HEK293 (cell line): ENCODE data around the gene ADRA2C.

Source experiments
- CTCF ChIA-PET: fragments of 350-600 bp; formaldehyde crosslinking; extraction: SDS; loops from one replicate; lab custom pipeline; 2021; ENCODE audit warnings: antibody characterized with exemption; lab: Yijun Ruan, JAX
- POLR2A ChIA-PET: fragments of 300-600 bp; formaldehyde crosslinking; extraction: SDS; loops from one replicate; lab custom pipeline; 2020; ENCODE audit warnings: antibody characterized with exemption, inconsistent platforms; lab: Yijun Ruan, JAX
- H3K27ac ChIP-seq: fragments of 200-500 bp; sonication (Bioruptor generic); 2 replicates; pipeline ENCODE4 v1.5.1; 2014; ENCODE audit warnings: low read depth, low read length, control low read depth, inconsistent platforms; ENCODE audit errors: extremely low read depth
- H3K36me3 ChIP-seq, 2 experiments: fragments of 200-500 bp in 1 of 2; sonication (Bioruptor generic) in 1 of 2; 1 replicate in 1 of 2; 2 replicates in 1 of 2; pipeline ENCODE4 v1.5.1; 2014 to 2017; ENCODE audit warnings: inconsistent platforms in 2 of 2, low read length in 2 of 2; ENCODE audit not compliant: control insufficient read depth in 2 of 2, insufficient read depth in 1 of 2
- H3K4me1 ChIP-seq: fragments of 200-500 bp; sonication (Bioruptor generic); 2 replicates; pipeline ENCODE4 v1.5.1; 2014; ENCODE audit warnings: mild to moderate bottlenecking, low read length, inconsistent platforms; ENCODE audit not compliant: control insufficient read depth, insufficient read depth
- H3K4me3 ChIP-seq: 2 replicates; pipeline ENCODE4 v1.5.1; 2011; ENCODE audit warnings: low read depth, mild to moderate bottlenecking, control low read depth, low read length, moderate library complexity
- H3K9me3 ChIP-seq: fragments of 200-500 bp; sonication (Bioruptor generic); 2 replicates; pipeline ENCODE4 v1.5.1; 2014; ENCODE audit warnings: low read depth, low read length, inconsistent platforms; ENCODE audit not compliant: control insufficient read depth, insufficient read depth
- IKZF3 ChIP-seq: fragments of 450-650 bp; IDR thresholded peaks from 2 replicates; pipeline ENCODE4 v1.5.0; 2018; ENCODE audit warnings: missing biosample characterization, mild to moderate bottlenecking, missing genetic modification characterization, moderate library complexity
- KLF9 ChIP-seq: fragments of 450-650 bp; formaldehyde crosslinking; IDR thresholded peaks from 2 replicates; pipeline ENCODE4 v1.5.1; 2016; ENCODE audit warnings: missing biosample characterization, missing genetic modification characterization, low read depth
- MEIS1 ChIP-seq: sonication (generic); formaldehyde crosslinking; IDR thresholded peaks from 2 replicates; pipeline ENCODE4 v1.8.1; 2022; ENCODE audit warnings: missing genetic modification reagents, mild to moderate bottlenecking, borderline replicate concordance
- MYNN ChIP-seq: fragments of 450-650 bp; formaldehyde crosslinking; IDR thresholded peaks from 2 replicates; pipeline ENCODE4 v1.5.1; 2016; ENCODE audit warnings: missing biosample characterization, missing genetic modification characterization, borderline replicate concordance
- SALL2 ChIP-seq: fragments of 450-650 bp; formaldehyde crosslinking; IDR thresholded peaks from 2 replicates; pipeline ENCODE4 v1.5.0; 2017; ENCODE audit warnings: missing biosample characterization, mild to moderate bottlenecking, missing genetic modification characterization, borderline replicate concordance
- TRIM28 ChIP-seq: IDR thresholded peaks from 2 replicates; pipeline ENCODE4 v1.6.1; 2011; ENCODE audit warnings: low read length, control low read depth, borderline replicate concordance
- ZNF112 ChIP-seq: fragments of 450-650 bp; formaldehyde crosslinking; IDR thresholded peaks from 2 replicates; pipeline ENCODE4 v1.5.0; 2017; ENCODE audit warnings: missing biosample characterization, missing genetic modification characterization
- ZNF146 ChIP-seq: fragments of 450-650 bp; formaldehyde crosslinking; IDR thresholded peaks from 2 replicates; pipeline ENCODE4 v1.5.1; 2016; ENCODE audit warnings: missing biosample characterization, missing genetic modification characterization
- ZNF175 ChIP-seq: fragments of 450-650 bp; formaldehyde crosslinking; IDR thresholded peaks from 2 replicates; pipeline ENCODE4 v1.5.1; 2016; ENCODE audit warnings: missing biosample characterization, missing genetic modification characterization
- ZNF19 ChIP-seq: fragments of 450-650 bp; formaldehyde crosslinking; IDR thresholded peaks from 2 replicates; pipeline ENCODE4; 2016; ENCODE audit warnings: missing biosample characterization, missing genetic modification characterization, low read depth
- ZNF292 ChIP-seq: fragments of 450-650 bp; formaldehyde crosslinking; IDR thresholded peaks from 2 replicates; pipeline ENCODE4 v1.5.1; 2016; ENCODE audit warnings: low read depth, missing biosample characterization, missing genetic modification characterization, borderline replicate concordance
- ZNF311 ChIP-seq: fragments of 450-650 bp; formaldehyde crosslinking; IDR thresholded peaks from 2 replicates; pipeline ENCODE4 v1.5.1; 2017; ENCODE audit warnings: missing biosample characterization, missing genetic modification characterization, borderline replicate concordance
- ZNF335 ChIP-seq: fragments of 450-650 bp; formaldehyde crosslinking; conservative IDR thresholded peaks from 2 replicates; pipeline ENCODE4 v1.5.1; 2016; ENCODE audit warnings: missing biosample characterization, missing genetic modification characterization
- ZNF354C ChIP-seq: fragments of 450-650 bp; formaldehyde crosslinking; IDR thresholded peaks from 2 replicates; pipeline ENCODE4 v1.5.1; 2016; ENCODE audit warnings: missing biosample characterization, missing genetic modification characterization, low read depth, borderline replicate concordance
- ZNF416 ChIP-seq: fragments of 450-650 bp; formaldehyde crosslinking; IDR thresholded peaks from 2 replicates; pipeline ENCODE4 v1.5.1; 2016; ENCODE audit warnings: missing biosample characterization, missing genetic modification characterization
- ZNF544 ChIP-seq: fragments of 450-650 bp; formaldehyde crosslinking; IDR thresholded peaks from 2 replicates; pipeline ENCODE4 v1.5.0; 2017; ENCODE audit warnings: missing biosample characterization, missing genetic modification characterization
- ZNF548 ChIP-seq: fragments of 450-650 bp; formaldehyde crosslinking; IDR thresholded peaks from 2 replicates; pipeline ENCODE4 v1.5.1; 2016; ENCODE audit warnings: missing biosample characterization, missing genetic modification characterization
- ZNF623 ChIP-seq: fragments of 450-650 bp; formaldehyde crosslinking; IDR thresholded peaks from 2 replicates; pipeline ENCODE4 v1.5.1; 2016; ENCODE audit warnings: missing biosample characterization, missing genetic modification characterization
- ZNF624 ChIP-seq: fragments of 450-650 bp; formaldehyde crosslinking; IDR thresholded peaks from 2 replicates; pipeline ENCODE4 v1.5.1; 2017; ENCODE audit warnings: missing biosample characterization, missing genetic modification characterization
- ZNF677 ChIP-seq: fragments of 450-650 bp; IDR thresholded peaks from 2 replicates; pipeline ENCODE4 v1.5.0; 2018; ENCODE audit warnings: missing biosample characterization, mild to moderate bottlenecking, missing genetic modification characterization, moderate library complexity
- TF ChIP-seq, protein P1 (sequence below): fragments of 450-650 bp; formaldehyde crosslinking; conservative IDR thresholded peaks from 2 replicates; pipeline ENCODE4 v1.5.1; 2016; ENCODE audit warnings: low read depth, missing biosample characterization, missing genetic modification characterization
- TF ChIP-seq, protein P2 (sequence below): fragments of 450-650 bp; formaldehyde crosslinking; IDR thresholded peaks from 2 replicates; pipeline ENCODE4 v1.5.1; 2016; ENCODE audit warnings: missing biosample characterization, missing genetic modification characterization
- TF ChIP-seq, protein P3 (sequence below): fragments of 450-650 bp; IDR thresholded peaks from 2 replicates; pipeline ENCODE4 v1.5.1; 2018; ENCODE audit warnings: missing biosample characterization, missing genetic modification characterization
- TF ChIP-seq, protein P4 (sequence below): fragments of 450-650 bp; formaldehyde crosslinking; IDR thresholded peaks from 2 replicates; pipeline ENCODE4; 2016; ENCODE audit warnings: missing biosample characterization, missing genetic modification characterization
- TF ChIP-seq, protein P5 (sequence below): fragments of 450-650 bp; formaldehyde crosslinking; IDR thresholded peaks from 2 replicates; pipeline ENCODE4 v1.5.1; 2016; ENCODE audit warnings: missing biosample characterization, missing genetic modification characterization
- TF ChIP-seq, protein P6 (sequence below): fragments of 450-650 bp; formaldehyde crosslinking; IDR thresholded peaks from 2 replicates; pipeline ENCODE4 v1.5.1; 2016; ENCODE audit warnings: missing biosample characterization, missing genetic modification characterization, low read depth

Gene ADRA2C

DNA sequence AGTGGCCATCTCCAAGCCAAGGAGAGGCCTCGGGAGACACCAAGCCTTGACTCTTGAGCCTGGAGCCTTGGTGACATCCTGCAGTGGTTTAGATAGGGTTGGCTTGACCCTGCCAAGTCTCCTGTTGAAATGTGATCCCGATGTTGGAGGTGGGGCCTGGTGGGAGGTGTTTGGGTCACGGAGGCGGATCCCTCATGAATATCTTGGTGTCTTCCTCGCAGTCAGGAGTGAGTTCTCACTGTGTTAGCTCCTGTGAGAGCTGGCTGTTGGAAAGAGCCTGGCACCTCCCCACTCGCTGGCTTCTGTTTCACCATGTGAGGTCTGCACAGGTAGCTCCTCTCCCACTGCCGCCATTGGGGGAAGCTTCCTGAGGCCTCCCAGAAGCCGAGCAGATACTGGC lies 38.8 kb downstream of the ADRA2C start:
- no peak overlapping the region for H3K4me3 ChIP-seq
- TF ChIP-seq ZNF548 (tag by site-specific recombination): no peak
- TF ChIP-seq, protein P1, sequence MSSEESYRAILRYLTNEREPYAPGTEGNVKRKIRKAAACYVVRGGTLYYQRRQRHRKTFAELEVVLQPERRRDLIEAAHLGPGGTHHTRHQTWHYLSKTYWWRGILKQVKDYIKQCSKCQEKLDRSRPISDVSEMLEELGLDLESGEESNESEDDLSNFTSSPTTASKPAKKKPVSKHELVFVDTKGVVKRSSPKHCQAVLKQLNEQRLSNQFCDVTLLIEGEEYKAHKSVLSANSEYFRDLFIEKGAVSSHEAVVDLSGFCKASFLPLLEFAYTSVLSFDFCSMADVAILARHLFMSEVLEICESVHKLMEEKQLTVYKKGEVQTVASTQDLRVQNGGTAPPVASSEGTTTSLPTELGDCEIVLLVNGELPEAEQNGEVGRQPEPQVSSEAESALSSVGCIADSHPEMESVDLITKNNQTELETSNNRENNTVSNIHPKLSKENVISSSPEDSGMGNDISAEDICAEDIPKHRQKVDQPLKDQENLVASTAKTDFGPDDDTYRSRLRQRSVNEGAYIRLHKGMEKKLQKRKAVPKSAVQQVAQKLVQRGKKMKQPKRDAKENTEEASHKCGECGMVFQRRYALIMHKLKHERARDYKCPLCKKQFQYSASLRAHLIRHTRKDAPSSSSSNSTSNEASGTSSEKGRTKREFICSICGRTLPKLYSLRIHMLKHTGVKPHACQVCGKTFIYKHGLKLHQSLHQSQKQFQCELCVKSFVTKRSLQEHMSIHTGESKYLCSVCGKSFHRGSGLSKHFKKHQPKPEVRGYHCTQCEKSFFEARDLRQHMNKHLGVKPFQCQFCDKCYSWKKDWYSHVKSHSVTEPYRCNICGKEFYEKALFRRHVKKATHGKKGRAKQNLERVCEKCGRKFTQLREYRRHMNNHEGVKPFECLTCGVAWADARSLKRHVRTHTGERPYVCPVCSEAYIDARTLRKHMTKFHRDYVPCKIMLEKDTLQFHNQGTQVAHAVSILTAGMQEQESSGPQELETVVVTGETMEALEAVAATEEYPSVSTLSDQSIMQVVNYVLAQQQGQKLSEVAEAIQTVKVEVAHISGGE (tag by site-specific recombination): no peak
- TF ChIP-seq ZNF677 (tag by site-specific recombination): no peak
- no peak for TF ChIP-seq MYNN
- no peak for TF ChIP-seq ZNF175 (tag by site-specific recombination)
- no peak for TF ChIP-seq MEIS1 (CRISPR knock-in tag)
- TF ChIP-seq ZNF354C (tag by site-specific recombination): no peak
- TF ChIP-seq, protein P2, sequence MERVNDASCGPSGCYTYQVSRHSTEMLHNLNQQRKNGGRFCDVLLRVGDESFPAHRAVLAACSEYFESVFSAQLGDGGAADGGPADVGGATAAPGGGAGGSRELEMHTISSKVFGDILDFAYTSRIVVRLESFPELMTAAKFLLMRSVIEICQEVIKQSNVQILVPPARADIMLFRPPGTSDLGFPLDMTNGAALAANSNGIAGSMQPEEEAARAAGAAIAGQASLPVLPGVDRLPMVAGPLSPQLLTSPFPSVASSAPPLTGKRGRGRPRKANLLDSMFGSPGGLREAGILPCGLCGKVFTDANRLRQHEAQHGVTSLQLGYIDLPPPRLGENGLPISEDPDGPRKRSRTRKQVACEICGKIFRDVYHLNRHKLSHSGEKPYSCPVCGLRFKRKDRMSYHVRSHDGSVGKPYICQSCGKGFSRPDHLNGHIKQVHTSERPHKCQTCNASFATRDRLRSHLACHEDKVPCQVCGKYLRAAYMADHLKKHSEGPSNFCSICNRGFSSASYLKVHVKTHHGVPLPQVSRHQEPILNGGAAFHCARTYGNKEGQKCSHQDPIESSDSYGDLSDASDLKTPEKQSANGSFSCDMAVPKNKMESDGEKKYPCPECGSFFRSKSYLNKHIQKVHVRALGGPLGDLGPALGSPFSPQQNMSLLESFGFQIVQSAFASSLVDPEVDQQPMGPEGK (tag by site-specific recombination): no peak
- TF ChIP-seq KLF9: no peak
- TF ChIP-seq ZNF311 (tag by site-specific recombination): no peak
- no peak for TF ChIP-seq ZNF292 (tag by site-specific recombination)
- TF ChIP-seq, protein P3, sequence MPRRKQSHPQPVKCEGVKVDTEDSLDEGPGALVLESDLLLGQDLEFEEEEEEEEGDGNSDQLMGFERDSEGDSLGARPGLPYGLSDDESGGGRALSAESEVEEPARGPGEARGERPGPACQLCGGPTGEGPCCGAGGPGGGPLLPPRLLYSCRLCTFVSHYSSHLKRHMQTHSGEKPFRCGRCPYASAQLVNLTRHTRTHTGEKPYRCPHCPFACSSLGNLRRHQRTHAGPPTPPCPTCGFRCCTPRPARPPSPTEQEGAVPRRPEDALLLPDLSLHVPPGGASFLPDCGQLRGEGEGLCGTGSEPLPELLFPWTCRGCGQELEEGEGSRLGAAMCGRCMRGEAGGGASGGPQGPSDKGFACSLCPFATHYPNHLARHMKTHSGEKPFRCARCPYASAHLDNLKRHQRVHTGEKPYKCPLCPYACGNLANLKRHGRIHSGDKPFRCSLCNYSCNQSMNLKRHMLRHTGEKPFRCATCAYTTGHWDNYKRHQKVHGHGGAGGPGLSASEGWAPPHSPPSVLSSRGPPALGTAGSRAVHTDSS (tag by site-specific recombination): no peak
- TF ChIP-seq, all 188 proteins: peak for 0
- Histone ChIP-seq H3K36me3 (no peaks in the 10 kb centered on the region), H3K9me3 (no peaks in the 10 kb centered on the region), H3K4me1 (no peaks in the 10 kb centered on the region), H3K27ac (no peak overlapping the region)
- ChIA-PET CTCF (no interaction called here), POLR2A (no interaction called here)

DNA sequence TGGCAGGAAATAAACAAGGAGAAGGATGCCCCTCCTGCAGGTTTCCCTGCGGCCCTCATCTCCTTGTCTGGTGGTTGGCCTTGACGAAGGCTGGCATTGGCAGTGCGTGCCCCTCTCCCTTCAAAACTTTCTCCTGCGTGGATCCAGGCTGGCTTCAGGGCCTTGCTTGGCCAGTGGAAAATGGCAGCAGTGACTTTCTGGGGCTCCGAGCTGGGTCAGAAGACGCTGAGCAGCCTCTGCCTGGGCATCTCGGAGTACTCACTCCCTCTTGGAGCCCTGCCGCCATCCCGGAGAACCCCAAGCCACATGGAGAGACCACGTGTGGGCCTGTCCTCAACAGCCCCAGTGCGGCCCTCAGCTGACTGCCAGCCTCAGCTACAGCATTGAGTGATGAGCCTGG lies 39.5 kb downstream of the ADRA2C start:
- Histone ChIP-seq H3K4me3 (no peak overlapping the region), H3K36me3 (no peaks in the 10 kb centered on the region), H3K9me3 (no peaks in the 10 kb centered on the region), H3K27ac (no peak overlapping the region), H3K4me1 (no peaks in the 10 kb centered on the region)
- ChIA-PET POLR2A (no interaction called here), CTCF (no interaction called here)
- TF ChIP-seq ZNF544 (tag by site-specific recombination) (no peak), ZNF416 (tag by site-specific recombination) (no peak), IKZF3 (tag by site-specific recombination) (no peak), ZNF335 (no peak), MYNN (no peak), ZNF146 (tag by site-specific recombination) (no peak), ZNF112 (tag by site-specific recombination) (no peak), ZNF623 (tag by site-specific recombination) (no peak), SALL2 (tag by site-specific recombination) (no peak), ZNF19 (tag by site-specific recombination) (no peak), TRIM28 (no peak), ZNF624 (tag by site-specific recombination) (no peak)
- TF ChIP-seq, protein P4, sequence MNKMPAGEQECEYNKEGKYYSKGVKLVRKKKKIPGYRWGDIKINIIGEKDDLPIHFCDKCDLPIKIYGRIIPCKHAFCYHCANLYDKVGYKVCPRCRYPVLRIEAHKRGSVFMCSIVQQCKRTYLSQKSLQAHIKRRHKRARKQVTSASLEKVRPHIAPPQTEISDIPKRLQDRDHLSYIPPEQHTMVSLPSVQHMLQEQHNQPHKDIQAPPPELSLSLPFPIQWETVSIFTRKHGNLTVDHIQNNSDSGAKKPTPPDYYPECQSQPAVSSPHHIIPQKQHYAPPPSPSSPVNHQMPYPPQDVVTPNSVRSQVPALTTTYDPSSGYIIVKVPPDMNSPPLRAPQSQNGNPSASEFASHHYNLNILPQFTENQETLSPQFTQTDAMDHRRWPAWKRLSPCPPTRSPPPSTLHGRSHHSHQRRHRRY: no peak
- TF ChIP-seq, protein P5, sequence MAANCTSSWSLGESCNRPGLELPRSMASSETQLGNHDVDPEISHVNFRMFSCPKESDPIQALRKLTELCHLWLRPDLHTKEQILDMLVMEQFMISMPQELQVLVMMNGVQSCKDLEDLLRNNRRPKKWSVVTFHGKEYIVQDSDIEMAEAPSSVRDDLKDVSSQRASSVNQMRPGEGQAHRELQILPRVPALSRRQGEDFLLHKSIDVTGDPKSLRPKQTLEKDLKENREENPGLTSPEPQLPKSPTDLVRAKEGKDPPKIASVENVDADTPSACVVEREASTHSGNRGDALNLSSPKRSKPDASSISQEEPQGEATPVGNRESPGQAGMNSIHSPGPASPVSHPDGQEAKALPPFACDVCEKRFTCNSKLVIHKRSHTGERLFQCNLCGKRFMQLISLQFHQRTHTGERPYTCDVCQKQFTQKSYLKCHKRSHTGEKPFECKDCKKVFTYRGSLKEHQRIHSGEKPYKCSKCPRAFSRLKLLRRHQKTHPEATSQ (tag by site-specific recombination): no peak
- TF ChIP-seq, protein P6, sequence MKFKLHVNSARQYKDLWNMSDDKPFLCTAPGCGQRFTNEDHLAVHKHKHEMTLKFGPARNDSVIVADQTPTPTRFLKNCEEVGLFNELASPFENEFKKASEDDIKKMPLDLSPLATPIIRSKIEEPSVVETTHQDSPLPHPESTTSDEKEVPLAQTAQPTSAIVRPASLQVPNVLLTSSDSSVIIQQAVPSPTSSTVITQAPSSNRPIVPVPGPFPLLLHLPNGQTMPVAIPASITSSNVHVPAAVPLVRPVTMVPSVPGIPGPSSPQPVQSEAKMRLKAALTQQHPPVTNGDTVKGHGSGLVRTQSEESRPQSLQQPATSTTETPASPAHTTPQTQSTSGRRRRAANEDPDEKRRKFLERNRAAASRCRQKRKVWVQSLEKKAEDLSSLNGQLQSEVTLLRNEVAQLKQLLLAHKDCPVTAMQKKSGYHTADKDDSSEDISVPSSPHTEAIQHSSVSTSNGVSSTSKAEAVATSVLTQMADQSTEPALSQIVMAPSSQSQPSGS: no peak
